Measurements from ENCODE around the gene ITM2C. TPM values are rescaled to one million over a fixed set of nuclear protein-coding genes. Genes with fewer than 3 reads are reported as not detected.

Gene ITM2C
- total and polyA plus RNA-seq, 2 of the 8 experiments (the other 6 are each of a cell fraction or from before 2014, with no cell fraction given): 362 to 742 TPM

DNA sequence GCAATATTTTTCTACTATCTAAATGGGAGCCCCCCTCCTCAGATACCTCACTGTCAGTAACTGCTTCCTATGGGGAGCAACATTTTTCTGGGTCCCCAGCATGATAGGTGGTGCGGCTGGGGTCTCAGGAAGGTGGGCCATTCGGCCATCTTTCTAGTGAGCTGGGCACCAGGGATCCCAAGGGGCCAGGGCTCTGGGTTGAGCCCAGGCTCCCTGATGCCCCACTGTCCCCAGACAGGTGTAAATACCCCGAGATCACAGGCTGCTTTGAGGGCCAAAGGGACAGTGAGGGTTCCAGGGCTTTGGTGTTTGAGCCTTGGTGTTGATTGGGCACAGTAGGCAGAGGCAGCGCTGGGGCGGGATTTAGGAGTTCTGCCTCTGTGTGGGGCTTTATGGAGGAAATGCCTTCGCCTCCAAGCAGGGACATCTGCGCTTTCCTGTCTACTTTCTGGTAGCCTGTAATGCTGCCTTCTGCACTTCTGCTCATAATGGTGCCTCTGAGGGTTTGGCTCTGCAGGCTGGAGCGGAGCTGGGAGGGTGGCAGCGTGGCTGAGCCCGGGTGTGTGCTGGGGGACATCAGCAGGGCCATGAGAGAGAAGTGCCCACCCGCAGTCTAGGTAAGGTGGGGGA, 5.3 kb downstream of the ITM2C start:
- H2BK12ac ChIP-seq (ENCODE audit: low read depth, low read length): peak overlapping the region; percentile 84; the same call in 1 of the 2 replicates
- no peak overlapping the region for H3K23ac ChIP-seq (ENCODE audit: insufficient read length)
- H3K23me2 ChIP-seq (ENCODE audit: low read depth, low read length): peaks cover 15% of the 10 kb centered on the region
- H3K36me3 ChIP-seq (ENCODE audit: control insufficient read depth in 2 of 4, insufficient read depth in 4 of 4, low read length in 3 of 4): peaks cover 6 to 21% (median 9%) of the 10 kb centered on the region in 4 experiments; a peak in 6 of 8 replicates
- peak overlapping the region; percentile 73 for H4K5ac ChIP-seq (ENCODE audit: insufficient read length, low read depth, low read length)
- ChIA-PET POLR2A (ENCODE audit: partially characterized antibody) (interaction anchor here (0.6 to 6.6 kb wide), 14 partner anchors 8 to 595 kb away, joined by 3 to 50 read pairs (median 8); partner anchors contain the start of gene NCL), CTCF (ENCODE audit: partially characterized antibody) (interaction anchor here (0.8 to 10.1 kb wide), 14 partner anchors 9 to 501 kb away, joined by 3 to 86 read pairs (median 4); no protein-coding TSS in a partner anchor)
- peaks cover 16 to 95% of the 10 kb centered on the region in 2 experiments for H3K79me2 ChIP-seq (ENCODE audit: control insufficient read depth in 1 of 2, insufficient read depth in 2 of 2, low read length in 2 of 2)
- H3K4me2 ChIP-seq (ENCODE audit: insufficient read depth in 1 of 2, low read depth in 2 of 2, low read length in 2 of 2): peak overlapping the region; percentile 71 to 94; a peak in 3 of 4 replicates
- H2BK20ac ChIP-seq (ENCODE audit: low read length): peak overlapping the region; percentile 40; the same call in 1 of the 2 replicates
- H3K4me3 ChIP-seq (ENCODE audit: extremely low read depth in 1 of 4, insufficient read depth in 2 of 4, low read depth in 3 of 4, low read length in 4 of 4): peak overlapping the region in 1 of 4 experiments; percentile 53; a peak in 1 of 8 replicates
- peak overlapping the region; percentile 29 for H3K4ac ChIP-seq (replicated peaks; ENCODE audit: insufficient read length, low read depth, low read length)
- peak overlapping the region; percentile 86; the same call in 1 of the 2 replicates for H2AK5ac ChIP-seq (ENCODE audit: low read depth, low read length)
- peak overlapping the region; percentile 100 for H2BK5ac ChIP-seq (ENCODE audit: low read depth, low read length)
- peak overlapping the region; percentile 97 for H3K18ac ChIP-seq (ENCODE audit: extremely low read depth, low read length)
- H3K56ac ChIP-seq (replicated peaks; ENCODE audit: insufficient read length, low read depth, low read length): no peak overlapping the region
- no peak for FAIRE-seq
- H3K4me1 ChIP-seq (replicated peaks in 1 of 4; ENCODE audit: control insufficient read depth in 3 of 4, insufficient read depth in 4 of 4, low read length in 3 of 4): peaks cover 17 to 57% (median 49%) of the 10 kb centered on the region in 4 experiments
- peak in 1 of 2 experiments; percentile 46 for DNase-seq (ENCODE audit: low read depth in 1 of 2, low spot score in 2 of 2)
- H3K9ac ChIP-seq (replicated peaks in 1 of 4; ENCODE audit: extremely low read depth in 1 of 4, low read depth in 3 of 4, low read length in 3 of 4): peak overlapping the region in 2 of 4 experiments; percentile 16 to 18; a peak in 3 of 7 replicates
- WGBS, 2 experiments (ENCODE audit: extremely low coverage in 1 of 2, insufficient coverage in 1 of 2, insufficient read length in 1 of 2, insufficient replicate concordance in 2 of 2, low coverage in 1 of 2, low lambda C conversion rate in 2 of 2, missing lambda C conversion rate in 1 of 2): 86% methylated on average over 11 of the region's 11 CpGs; no CpG with 5 or more reads in 1 of the 2 experiments
- peak overlapping the region; percentile 35 for H3K27ac ChIP-seq (ENCODE audit: low read depth, low read length)
- peak overlapping the region; percentile 75 for H4K8ac ChIP-seq (ENCODE audit: extremely low read depth, insufficient read depth, low read length)
- H3K27me3 ChIP-seq (replicated peaks in 1 of 4; ENCODE audit: control insufficient read depth in 3 of 4, extremely low read depth in 1 of 4, insufficient read depth in 3 of 4, low read length in 3 of 4): no peaks in the 10 kb centered on the region
- no peak overlapping the region for H2BK15ac ChIP-seq (ENCODE audit: low read length)
- H3K14ac ChIP-seq (ENCODE audit: insufficient read length): no peak overlapping the region
- peaks cover 2 to 26% of the 10 kb centered on the region in 2 experiments for H4K20me1 ChIP-seq (replicated peaks in 1 of 2; ENCODE audit: control insufficient read depth in 1 of 2, insufficient read depth in 2 of 2, low read length in 2 of 2)
- H2AFZ ChIP-seq (ENCODE audit: low read length): no peak overlapping the region
- H3K9me3 ChIP-seq (ENCODE audit: insufficient read depth in 2 of 2, low read depth in 1 of 2, low read length in 1 of 2): no peaks in the 10 kb centered on the region
- peak overlapping the region; percentile 83 for H4K91ac ChIP-seq (replicated peaks; ENCODE audit: insufficient read length, low read length)
- no peak overlapping the region for H2BK120ac ChIP-seq (replicated peaks; ENCODE audit: low read depth, low read length)
- H3K79me1 ChIP-seq (ENCODE audit: low read depth, low read length): peaks cover 35% of the 10 kb centered on the region
- TF ChIP-seq, protein P1, sequence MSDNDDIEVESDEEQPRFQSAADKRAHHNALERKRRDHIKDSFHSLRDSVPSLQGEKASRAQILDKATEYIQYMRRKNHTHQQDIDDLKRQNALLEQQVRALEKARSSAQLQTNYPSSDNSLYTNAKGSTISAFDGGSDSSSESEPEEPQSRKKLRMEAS (IDR thresholded peaks at IDR 0.05): no peak
- TF ChIP-seq CBX8 (IDR thresholded peaks at IDR 0.05; ENCODE audit: borderline replicate concordance, low read depth, low read length): no peak
- no peak for TF ChIP-seq PHF8 (conservative IDR thresholded peaks at IDR 0.05; ENCODE audit: low read depth, low read length)
- no peak for TF ChIP-seq RBBP5 (IDR thresholded peaks at IDR 0.05; ENCODE audit: borderline replicate concordance, low read depth, low read length)
- TF ChIP-seq TEAD4 (IDR thresholded peaks at IDR 0.05; ENCODE audit: low read depth, low read length): no peak
- no peak for TF ChIP-seq MAFK (IDR thresholded peaks at IDR 0.05; ENCODE audit: low read depth, low read length)
- no peak for TF ChIP-seq TAF7 (optimal IDR thresholded peaks at IDR 0.05; ENCODE audit: borderline replicate concordance, low read depth, low read length)
- no peak for TF ChIP-seq TAF1 (IDR thresholded peaks at IDR 0.05; ENCODE audit: low read depth, low read length)
- TF ChIP-seq EGR1 (IDR thresholded peaks at IDR 0.05; ENCODE audit: borderline replicate concordance, low read depth, low read length): no peak
- no peak for TF ChIP-seq ASH2L (IDR thresholded peaks at IDR 0.05; ENCODE audit: low read length)
- no peak for TF ChIP-seq FOSL1 (IDR thresholded peaks at IDR 0.05; ENCODE audit: insufficient read depth, low read depth, low read length)
- no peak for TF ChIP-seq POLR2AphosphoS5 (IDR thresholded peaks at IDR 0.05; ENCODE audit: low read depth, low read length)
- no peak for TF ChIP-seq YY1 (IDR thresholded peaks at IDR 0.05; ENCODE audit: low read depth, low read length)
